Lung microvascular endothelial cell (primary cell): ENCODE results near the gene ORMDL2. TPM values are rescaled to one million over a fixed set of nuclear protein-coding genes. Genes with fewer than 3 reads are reported as not detected.
"Not testable (repeated sequence)": the region's sequence is repeated elsewhere in the genome, so short reads cannot be mapped to it uniquely, and the experiment has no call there.

Experiments
- DNase-seq, 2 donors: peaks; one replicate each; pipeline versions ENCODE4 v3.0.0 to v3.0.0-alpha.2; 2010; ENCODE audit warnings: low read depth in 2 of 2
- total RNA-seq: library from RNA; depleted of rRNA; stranded (reverse); fragments of >200 nt; gene quantifications from 2 replicates; pipeline ENCODE4 v1.2.1, GENCODE V29; 2014

The ORMDL2 gene
- total RNA-seq, 1 donor from 2014 or later = 30.6 TPM

DNA sequence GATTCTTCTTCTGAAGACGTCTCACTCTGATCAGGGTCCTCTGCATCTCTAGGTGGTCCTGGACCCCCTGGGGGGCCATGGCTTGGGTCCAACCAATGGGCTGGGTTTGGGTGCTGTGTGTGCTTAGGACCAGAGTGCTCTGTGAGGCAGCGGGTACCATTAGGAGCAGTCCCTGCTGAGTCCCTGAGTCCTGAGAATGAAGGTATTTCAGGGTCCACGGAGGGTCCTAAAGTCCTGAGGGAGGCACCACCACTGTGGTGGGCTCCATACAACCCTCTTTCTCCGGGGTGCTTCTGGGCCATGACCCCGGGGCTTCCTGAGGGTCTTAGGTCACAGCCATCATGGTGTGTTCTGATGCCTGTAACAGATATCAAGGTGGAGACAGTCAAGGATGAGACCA is 10.5 kb downstream of the ORMDL2 start:
- DNase-seq = no peak

DNA sequence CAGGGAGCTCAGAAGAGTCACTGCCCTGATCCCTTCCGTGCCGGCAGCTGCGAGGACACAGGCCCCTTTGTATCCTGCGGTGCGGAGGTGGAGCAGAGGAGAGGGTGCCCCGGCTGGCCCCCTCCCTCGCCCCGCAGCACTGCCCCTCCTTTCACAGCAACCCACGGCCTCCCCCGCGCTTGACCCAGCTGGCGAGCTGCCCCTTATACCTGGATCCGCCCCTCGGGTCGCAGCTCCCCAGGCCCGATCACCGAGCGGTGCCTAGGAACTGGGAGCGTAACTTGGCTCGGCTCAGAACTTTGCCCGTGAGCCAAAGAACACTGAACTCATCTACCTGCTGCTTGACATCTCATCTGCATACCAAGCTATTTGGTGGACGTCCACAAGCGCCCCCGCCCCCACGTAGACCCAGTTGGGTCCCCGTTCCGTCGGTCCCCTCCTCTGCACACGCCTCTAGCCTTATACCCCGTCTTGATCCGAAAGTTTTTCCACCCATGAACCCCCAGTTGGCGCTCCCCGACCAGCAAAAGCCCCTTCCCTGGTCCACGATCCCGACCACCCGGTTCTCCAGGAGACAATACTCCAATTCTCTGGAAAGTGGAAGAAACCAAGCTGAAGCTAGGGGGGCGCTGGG is 12.2 kb downstream of the ORMDL2 start:
- DNase-seq = peak in 1 of 2 donors; percentile 51

- peak; percentile 76 to 77 for DNase-seq
Observed at GRCh38 chr12:55830601-55831446, 13.0 kb downstream of the ORMDL2 start.

GRCh38 chr12:55831447-55831815 is 13.6 kb downstream of the ORMDL2 start:
- DNase-seq = no peak

DNA sequence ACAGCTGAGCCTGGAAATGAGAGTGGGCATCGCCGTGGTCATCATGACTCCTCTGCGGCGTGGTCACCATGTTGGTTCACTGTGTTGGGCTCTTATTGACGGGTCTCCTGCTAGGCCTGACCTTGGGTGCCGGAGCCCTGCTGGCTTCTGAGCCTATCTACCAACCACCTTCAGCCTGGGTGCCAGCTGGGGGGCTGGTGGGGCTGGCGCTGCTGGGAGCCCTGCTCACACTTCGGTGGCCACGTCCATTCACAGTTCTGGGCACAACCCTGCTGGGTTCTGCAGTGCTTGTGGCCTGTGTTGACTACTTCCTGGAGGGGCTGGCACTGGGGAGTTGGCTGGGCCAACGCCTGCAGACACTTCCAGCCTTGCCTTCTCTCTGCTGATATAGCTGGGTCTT is 15.2 kb downstream of the ORMDL2 start:
- DNase-seq = no peak

DNA sequence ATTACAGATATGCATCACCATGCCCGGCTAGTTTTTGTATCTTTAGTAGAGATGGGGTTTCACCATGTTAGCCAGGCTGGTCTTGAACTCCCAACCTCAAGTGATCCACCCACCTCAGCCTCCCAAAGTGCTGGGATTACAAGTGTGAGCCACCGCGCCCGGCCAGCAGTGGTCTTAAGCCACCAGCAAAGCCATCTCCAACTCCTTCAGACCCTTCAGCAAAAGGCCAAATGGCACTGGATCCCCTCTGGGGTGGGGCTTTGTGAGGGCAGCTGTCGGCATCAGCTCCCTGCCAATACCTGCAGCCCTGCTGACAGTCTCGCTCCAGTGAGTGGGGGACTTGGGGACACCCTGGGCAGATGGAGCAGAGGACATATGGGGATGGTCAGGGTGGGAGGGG is 16.6 kb downstream of the ORMDL2 start:
- not testable (repeated sequence) for DNase-seq

DNA sequence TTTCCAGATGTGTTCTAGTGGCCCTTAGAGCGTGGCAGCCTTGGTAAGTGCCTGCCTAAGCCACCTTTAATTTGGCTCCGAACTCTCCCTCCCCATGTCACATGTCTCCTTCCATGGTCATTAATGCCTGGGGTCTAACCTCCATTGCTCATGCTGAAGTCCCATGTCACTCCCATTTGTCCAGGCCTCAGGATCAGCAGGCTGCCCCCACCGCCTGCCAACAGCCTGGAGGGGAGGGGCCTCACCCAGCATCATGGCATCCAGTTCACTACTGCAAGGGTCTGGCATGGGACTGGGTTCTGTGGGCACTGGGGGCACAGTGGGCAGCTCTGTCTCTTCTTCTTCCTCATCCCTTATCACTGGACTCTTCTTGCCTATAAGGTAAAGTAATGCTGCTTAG is 20.5 kb downstream of the ORMDL2 start:
- DNase-seq = no peak

DNA sequence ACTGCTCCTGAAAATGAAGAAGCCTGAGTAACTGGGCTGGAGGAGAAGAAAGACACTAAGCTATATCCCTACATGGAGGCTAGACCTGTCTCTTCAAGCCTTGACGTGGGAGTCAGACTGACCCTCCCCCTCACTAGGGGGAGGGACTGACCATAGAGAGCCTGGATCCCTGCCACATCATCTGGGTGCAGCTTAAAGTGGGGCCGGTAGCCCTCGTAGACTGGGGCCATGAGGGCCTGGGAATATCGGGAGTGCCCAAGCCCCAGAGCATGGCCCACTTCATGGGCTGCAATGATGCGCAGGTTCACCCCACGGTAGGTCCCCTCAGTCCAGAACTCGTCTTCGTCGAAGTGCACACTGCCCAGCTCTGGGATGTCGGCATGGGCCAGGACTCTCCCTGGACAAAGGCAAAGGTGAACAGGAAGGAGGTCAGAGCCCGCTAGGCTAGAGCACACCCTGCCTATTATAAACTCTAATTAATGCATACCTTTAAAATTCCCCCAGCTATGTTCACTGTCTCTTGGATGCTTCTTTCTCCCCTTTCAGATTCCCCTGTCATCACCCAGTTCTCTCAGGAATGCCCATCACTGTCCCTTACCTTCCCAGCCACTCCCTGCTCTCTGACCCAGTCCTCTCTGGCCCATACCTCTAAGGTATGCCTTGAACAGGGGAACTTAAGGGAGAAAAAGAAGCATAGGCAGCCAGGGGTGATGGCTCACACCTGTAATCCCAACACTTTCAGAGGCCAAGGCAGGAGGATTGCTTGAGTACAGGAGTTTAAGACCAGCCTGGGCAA is 21.7 kb downstream of the ORMDL2 start:
- no peak for DNase-seq

GRCh38 chr12:55840581-55841351 is 22.9 kb downstream of the ORMDL2 start:
- no peak for DNase-seq

DNA sequence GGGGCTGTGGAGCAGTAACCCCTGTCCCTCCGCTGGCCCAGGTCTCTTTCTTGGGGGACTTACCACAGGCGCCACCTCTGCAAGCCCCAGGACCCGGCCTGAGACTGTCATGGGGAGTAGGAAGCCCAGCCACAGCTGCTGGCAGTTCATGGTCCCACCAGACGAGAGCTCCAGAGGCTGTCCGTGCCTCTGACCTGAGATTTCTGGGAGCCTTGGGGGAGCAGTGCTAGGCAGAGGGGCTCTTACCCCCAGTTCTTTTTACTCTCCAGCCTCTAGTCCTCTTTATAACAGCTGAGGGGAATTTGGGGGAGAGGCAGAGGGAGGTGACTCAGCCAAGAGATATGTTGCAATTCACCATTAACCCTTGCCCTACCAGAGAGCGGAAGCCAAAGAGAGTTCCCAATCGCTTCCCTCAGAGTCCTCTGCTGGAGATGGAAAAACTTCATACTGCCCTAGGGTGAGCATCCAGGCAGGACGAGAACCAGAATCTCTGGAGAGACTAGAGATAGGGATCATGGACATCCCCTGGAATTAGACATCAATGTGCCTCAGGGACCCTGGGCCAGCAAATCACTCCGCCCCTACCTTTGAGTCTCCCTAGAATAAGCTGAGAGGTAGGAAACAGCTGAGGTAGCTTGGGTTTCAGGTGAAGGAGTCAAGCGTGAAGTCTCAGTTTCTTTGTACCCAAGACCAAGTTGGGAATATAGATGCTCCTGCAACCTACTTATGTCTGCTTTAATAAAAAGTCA is 25.0 kb downstream of the ORMDL2 start, which contains the start of gene MMP19:
TSS of gene MMP19 (minus strand) at position 256 of the 749 bp plus-strand sequence. CDS start at position 150, 106 bp downstream.
- DNase-seq = peak; percentile 63 to 67

DNA sequence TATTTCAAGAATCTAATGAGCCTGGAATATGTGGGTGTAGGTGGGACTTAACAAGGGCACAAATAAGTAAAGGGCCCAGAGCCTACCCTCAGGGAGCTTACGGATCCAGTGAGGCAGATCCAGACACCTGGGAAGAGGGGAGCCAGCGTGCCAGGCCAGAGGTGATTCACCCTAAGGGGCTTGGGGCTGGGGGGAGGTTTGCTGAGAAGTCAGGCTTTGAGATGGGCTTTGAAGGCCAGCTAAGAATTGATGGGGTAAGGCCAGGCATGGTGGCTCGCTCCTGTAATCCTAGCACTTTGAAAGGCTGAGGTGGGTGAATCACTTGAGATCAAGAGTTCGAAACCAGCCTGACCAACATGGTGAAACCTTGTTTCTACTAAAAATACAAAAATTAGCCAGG is 25.6 kb downstream of the ORMDL2 start:
- DNase-seq = no peak

DNA sequence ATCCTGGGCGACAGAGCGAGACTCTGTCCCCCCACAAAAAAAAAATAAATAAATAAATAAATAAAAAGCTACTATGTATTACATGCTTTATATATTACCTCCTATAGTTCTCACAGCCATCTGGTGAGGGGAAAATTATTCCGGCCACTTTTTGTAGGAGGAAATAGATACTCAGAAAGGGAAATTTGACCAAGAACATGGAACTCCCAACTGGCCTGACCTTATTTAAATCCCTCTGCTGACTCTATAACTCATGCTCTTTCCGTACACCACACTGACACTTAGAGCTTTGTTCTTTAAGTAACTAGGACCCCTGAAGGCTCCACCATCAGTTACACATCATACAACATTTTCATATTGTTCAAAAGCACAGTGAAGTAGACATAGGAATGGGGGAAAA is 27.1 kb downstream of the ORMDL2 start:
- DNase-seq = no peak

- DNase-seq = no peak
Observed at GRCh38 chr12:55845361-55845760, 27.5 kb downstream of the ORMDL2 start.

DNA sequence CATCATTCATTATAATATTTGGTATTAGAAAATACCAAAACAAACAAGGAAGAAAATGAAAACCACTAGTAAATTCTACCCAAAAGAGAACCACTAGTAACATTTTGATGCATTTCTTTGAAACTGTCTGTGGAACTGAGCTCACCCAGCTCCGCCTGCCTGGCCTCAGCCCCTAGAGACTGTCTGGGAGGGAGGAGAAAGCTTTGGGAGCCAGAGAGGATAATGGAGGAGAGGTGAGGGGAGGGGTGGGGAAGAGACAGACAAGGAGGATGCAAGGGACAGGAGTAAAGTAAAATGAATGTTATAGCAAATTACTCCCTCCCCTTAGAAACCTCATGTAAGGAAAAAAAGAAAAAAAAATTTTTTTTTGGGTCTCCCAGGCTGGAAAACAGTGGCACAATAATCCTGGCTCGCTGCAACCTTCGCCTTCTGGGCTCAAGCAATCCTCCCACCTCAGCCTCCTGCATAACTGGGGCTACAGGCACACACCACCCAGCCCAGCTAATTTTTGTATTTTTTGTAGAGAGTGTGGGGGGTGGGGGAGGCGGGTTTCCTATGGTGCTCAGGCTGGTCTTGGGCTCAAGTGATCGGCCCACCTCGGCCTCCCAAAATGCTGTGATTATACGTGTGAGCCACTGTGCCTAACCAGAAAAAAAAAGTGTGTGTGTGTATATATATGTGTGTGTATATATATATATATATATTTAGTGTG is 28.1 kb downstream of the ORMDL2 start:
- no peak for DNase-seq

DNA sequence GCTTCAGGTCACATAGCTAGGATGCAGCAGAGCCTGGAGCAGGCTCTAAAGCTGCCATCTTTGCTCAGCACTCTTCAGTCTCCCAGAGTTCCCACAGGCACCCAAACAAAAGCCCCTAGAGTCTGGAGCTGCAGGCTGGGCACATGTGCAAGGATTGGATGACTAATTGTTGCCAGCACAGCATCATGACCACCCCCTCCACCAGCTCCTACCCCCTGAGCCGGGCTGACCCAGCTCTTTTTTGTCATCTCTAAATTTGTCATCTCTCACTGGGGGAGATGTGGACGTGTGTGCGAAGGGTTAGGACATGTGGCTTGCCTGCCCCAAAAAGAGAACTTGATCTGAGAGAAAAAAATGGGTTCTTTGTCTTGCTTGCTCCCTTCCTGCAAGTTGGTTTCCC is 29.2 kb downstream of the ORMDL2 start:
- peak; percentile 45 to 79 for DNase-seq

DNA sequence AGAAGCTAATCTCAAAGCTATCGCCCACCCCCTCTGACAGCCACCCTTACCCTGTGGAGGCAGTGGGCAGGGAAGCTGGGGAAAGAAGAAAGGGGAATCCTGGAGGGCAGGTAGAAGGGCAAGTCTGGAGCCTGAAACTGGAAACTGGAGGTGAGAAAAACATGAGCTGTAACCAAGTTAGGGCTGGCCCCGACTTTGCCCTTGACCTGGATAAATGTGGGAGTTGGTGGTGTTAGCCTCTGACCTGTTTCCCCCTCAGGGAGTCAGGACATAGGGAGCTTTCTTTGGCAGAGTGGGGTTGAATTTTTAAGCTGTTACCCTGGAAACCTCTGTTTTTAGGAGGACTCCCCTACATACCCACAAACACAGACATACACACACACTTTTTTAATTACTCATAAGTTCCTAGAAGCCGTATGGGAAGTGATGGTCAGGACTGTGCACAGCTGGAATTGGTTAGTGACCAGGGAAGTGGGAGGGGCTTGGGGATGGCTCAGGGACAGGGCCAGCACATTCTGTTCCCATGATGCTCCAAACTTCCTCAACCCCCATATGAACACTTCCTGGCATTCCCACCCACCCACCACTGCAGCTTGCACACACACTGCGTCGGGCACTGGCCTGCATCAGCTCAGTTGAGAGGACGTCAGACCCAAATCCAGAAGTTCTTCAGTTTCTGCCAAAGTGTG is 29.9 kb downstream of the ORMDL2 start:
- peak; percentile 98 to 100 for DNase-seq

DNA sequence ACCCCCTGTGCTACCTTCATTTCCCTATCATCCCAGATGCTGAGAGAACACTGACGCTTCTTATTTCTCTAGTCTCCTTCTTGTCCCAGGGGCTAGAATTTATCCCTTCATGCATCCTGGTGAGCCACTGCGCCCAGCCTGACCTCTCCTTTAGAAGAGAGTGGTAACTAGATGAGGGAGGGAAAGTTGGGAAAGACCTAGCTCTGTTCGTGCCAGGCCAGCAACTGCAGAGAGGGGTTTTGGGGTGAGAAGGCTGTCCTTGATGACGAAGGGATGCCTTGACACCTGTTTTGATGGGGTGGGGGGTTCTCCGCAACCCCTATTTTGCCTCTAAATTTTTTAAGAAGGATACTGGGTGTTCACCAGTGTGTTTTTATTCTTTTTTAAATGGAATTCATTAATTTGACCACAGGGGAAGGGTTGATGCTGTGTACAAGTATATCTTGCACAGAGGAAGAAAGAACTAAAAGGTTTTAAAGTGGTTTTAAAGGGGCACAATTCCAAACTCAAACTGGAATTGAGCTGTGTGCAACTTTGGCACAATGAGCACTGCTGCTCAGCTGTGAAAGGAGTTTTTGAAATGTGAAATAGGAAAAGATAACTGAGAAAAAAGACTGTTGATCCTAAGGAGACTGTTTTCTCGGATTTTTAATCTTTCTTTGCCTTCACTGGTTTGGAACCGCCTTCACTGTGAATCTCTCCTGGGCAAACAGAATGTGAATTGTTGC is 31.9 kb downstream of the ORMDL2 start:
- DNase-seq = no peak

- DNase-seq = no peak
Observed at GRCh38 chr12:55850401-55850800, 32.6 kb downstream of the ORMDL2 start.

DNA sequence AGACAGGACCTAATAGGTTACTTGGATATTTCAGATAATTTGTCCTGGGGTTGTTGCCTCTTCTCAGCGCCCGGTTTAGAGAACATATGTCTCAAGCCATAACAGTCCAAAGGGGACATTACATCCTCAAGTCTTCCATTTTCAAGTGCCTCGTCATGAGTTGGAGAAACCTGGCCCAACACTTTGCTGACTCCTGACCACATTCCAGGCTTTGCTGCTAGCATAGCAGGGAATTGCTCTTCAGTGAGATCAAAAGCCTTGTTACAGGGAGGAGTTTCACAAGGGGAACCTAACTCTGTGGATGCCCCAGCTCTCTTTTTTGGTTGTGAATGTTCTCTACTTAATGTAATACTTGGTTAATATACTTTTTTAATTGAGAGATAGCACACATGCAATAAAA is 33.1 kb downstream of the ORMDL2 start:
- DNase-seq = no peak
